Measurements from ENCODE around the gene GPR78.

GPR78 gene

GRCh38 chr4:8546766-8547107 lies 33.5 kb upstream of the GPR78 start:
- no peak for DNase-seq (ENCODE audit: low read depth, low spot score)

- peak; percentile 25 for DNase-seq (ENCODE audit: low read depth, low spot score)
These were observed 32.9 kb upstream of the GPR78 start for GRCh38 chr4:8547108-8547911.

- no peak for DNase-seq (ENCODE audit: low read depth, low spot score)
These were observed 32.1 kb upstream of the GPR78 start for GRCh38 chr4:8547912-8548730.

GRCh38 chr4:8548731-8549351 lies 31.4 kb upstream of the GPR78 start:
- DNase-seq (ENCODE audit: low read depth, low spot score): no peak

GRCh38 chr4:8549352-8549931 lies 30.8 kb upstream of the GPR78 start:
- DNase-seq (ENCODE audit: low read depth, low spot score): no peak

GRCh38 chr4:8550691-8551090 lies 29.5 kb upstream of the GPR78 start:
- no peak for DNase-seq (ENCODE audit: low read depth, low spot score)

- DNase-seq (ENCODE audit: low read depth, low spot score): no peak
These were observed 28.2 kb upstream of the GPR78 start for GRCh38 chr4:8552024-8552423.

GRCh38 chr4:8552581-8553205 lies 27.5 kb upstream of the GPR78 start:
- no peak for DNase-seq (ENCODE audit: low read depth, low spot score)

- DNase-seq (ENCODE audit: low read depth, low spot score): no peak
These were observed 27.0 kb upstream of the GPR78 start for GRCh38 chr4:8553216-8553615.

- no peak for DNase-seq (ENCODE audit: low read depth, low spot score)
These were observed 26.2 kb upstream of the GPR78 start for GRCh38 chr4:8553991-8554405.

GRCh38 chr4:8554555-8555100 lies 25.6 kb upstream of the GPR78 start:
- DNase-seq (ENCODE audit: low read depth, low spot score): no peak

- DNase-seq (ENCODE audit: low read depth, low spot score): no peak
These were observed 24.5 kb upstream of the GPR78 start for GRCh38 chr4:8555716-8556115.

- DNase-seq (ENCODE audit: low read depth, low spot score): no peak
These were observed 23.6 kb upstream of the GPR78 start for GRCh38 chr4:8556341-8557150.

GRCh38 chr4:8557151-8558076 lies 22.8 kb upstream of the GPR78 start:
- no peak for DNase-seq (ENCODE audit: low read depth, low spot score)

GRCh38 chr4:8558080-8558960 lies 21.9 kb upstream of the GPR78 start:
- DNase-seq (ENCODE audit: low read depth, low spot score): no peak

GRCh38 chr4:8559011-8559410 lies 21.2 kb upstream of the GPR78 start:
- DNase-seq (ENCODE audit: low read depth, low spot score): no peak

GRCh38 chr4:8559524-8560264 lies 20.5 kb upstream of the GPR78 start:
- no peak for DNase-seq (ENCODE audit: low read depth, low spot score)

All from iPS DF 19.7 (cell line).